CD4-positive, alpha-beta T cell treated with Interleukin-6 for 4 hours (primary cell): ENCODE data around the gene CACNA1C.
"Not testable (repeated sequence)": the region's sequence is repeated elsewhere in the genome, so short reads cannot be mapped to it uniquely, and the experiment has no call there.

ENCODE experiments used
- DNase-seq: peaks from one replicate; pipeline ENCODE4 v3.0.0-alpha.2; 2020; ENCODE audit warnings: mixed read lengths

CACNA1C gene

GRCh38 chr12:2467447-2468195, 414.8 kb downstream of the CACNA1C start:
- no peak for DNase-seq

GRCh38 chr12:2475984-2476383, 423.2 kb downstream of the CACNA1C start:
- no peak for DNase-seq

GRCh38 chr12:2477009-2477766, 424.4 kb downstream of the CACNA1C start:
- DNase-seq: no peak

- DNase-seq: no peak
Measured at GRCh38 chr12:2479851-2480535, 427.2 kb downstream of the CACNA1C start.

GRCh38 chr12:2481346-2481745, 428.6 kb downstream of the CACNA1C start:
- DNase-seq: no peak

- DNase-seq: no peak
Measured at GRCh38 chr12:2481951-2482350, 429.2 kb downstream of the CACNA1C start.

- DNase-seq: no peak
Measured at GRCh38 chr12:2482938-2483660, 430.3 kb downstream of the CACNA1C start.

GRCh38 chr12:2483713-2484112, 430.9 kb downstream of the CACNA1C start:
- DNase-seq: no peak

GRCh38 chr12:2484141-2484776, 431.5 kb downstream of the CACNA1C start:
- DNase-seq: no peak

GRCh38 chr12:2485681-2486080, 432.9 kb downstream of the CACNA1C start:
- DNase-seq: no peak

GRCh38 chr12:2486796-2487195, 434.0 kb downstream of the CACNA1C start:
- DNase-seq: no peak

GRCh38 chr12:2487278-2487677, 434.5 kb downstream of the CACNA1C start:
- no peak for DNase-seq

GRCh38 chr12:2488131-2488530, 435.3 kb downstream of the CACNA1C start:
- DNase-seq: no peak

- no peak for DNase-seq
Measured at GRCh38 chr12:2488596-2488995, 435.8 kb downstream of the CACNA1C start.

- no peak for DNase-seq
Measured at GRCh38 chr12:2489275-2489674, 436.5 kb downstream of the CACNA1C start.

- DNase-seq: no peak
Measured at GRCh38 chr12:2490831-2491230, 438.0 kb downstream of the CACNA1C start.

- not testable (repeated sequence) for DNase-seq
Measured at GRCh38 chr12:2491349-2491748, 438.6 kb downstream of the CACNA1C start.

- no peak for DNase-seq
Measured at GRCh38 chr12:2492236-2492635, 439.4 kb downstream of the CACNA1C start.

- no peak for DNase-seq
Measured at GRCh38 chr12:2493086-2493485, 440.3 kb downstream of the CACNA1C start.

GRCh38 chr12:2494486-2495192, 441.9 kb downstream of the CACNA1C start:
- DNase-seq: no peak

GRCh38 chr12:2495417-2496112, 442.8 kb downstream of the CACNA1C start:
- no peak for DNase-seq
